Measurements from ENCODE around the gene ABCB11.

GRCh38 chr2:169080250-169081069 lies 49.3 kb upstream of the ABCB11 start:
- TF ChIP-seq CTCF (IDR thresholded peaks at IDR 0.05) (no peak), POLR2A (IDR thresholded peaks at IDR 0.05) (no peak)
